Measurements from ENCODE around the gene HADHA.
"Not testable (repeated sequence)": the region's sequence is repeated elsewhere in the genome, so short reads cannot be mapped to it uniquely, and the experiment has no call there.

HADHA gene

GRCh38 chr2:26177122-26177521 is 67.3 kb downstream of the HADHA start:
- DNase-seq (ENCODE audit: insufficient read length, low spot score) = no peak
- no peak for FAIRE-seq

GRCh38 chr2:26176279-26176615 is 68.2 kb downstream of the HADHA start:
- FAIRE-seq = peak; percentile 54

DNA sequence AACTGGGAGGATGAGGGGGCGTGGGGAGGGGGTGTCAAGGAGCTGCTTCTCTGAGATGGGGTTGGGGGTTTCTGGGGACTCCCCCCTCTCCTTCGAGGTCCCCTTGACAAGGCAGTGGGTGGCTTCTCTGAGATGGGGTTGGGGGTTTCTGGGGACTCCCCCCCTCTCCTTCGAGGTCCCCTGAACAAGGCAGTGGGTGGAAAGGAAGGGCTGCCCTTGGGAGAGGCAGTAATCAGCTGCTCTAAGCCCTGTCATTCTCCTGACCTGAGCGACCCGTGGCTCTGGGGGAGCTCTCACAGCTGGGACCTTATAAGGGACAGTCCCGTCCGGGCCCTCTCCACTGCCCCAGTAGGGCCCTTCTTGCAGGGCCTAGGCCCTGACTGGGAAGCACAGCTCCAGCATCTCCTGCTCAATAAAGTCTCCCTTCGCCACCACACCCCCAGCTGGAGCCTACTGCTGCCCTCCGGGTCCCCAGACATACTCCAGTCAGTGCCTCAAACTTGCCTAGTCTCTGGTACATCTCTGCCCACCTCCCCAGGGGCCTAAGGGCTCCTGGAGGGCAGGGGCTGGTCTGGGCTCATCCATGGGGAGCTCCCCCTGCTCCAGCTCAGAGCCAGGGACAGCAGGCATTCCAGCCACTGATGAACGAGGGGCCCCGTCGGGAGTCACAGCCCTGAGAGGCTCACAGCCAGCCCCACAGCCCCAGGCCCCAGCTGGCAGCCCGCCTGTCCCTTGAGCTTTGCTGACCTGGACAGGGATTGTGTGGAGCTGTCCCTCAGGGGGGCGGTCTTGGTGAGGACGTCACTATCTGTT is 68.8 kb downstream of the HADHA start:
- FAIRE-seq = no peak
- no peak for DNase-seq (ENCODE audit: insufficient read length, low spot score)

More at GRCh38 chr2:26176279-26176615, 68.2 kb downstream of the HADHA start:
- DNase-seq (ENCODE audit: insufficient read length, low spot score) = no peak

DNA sequence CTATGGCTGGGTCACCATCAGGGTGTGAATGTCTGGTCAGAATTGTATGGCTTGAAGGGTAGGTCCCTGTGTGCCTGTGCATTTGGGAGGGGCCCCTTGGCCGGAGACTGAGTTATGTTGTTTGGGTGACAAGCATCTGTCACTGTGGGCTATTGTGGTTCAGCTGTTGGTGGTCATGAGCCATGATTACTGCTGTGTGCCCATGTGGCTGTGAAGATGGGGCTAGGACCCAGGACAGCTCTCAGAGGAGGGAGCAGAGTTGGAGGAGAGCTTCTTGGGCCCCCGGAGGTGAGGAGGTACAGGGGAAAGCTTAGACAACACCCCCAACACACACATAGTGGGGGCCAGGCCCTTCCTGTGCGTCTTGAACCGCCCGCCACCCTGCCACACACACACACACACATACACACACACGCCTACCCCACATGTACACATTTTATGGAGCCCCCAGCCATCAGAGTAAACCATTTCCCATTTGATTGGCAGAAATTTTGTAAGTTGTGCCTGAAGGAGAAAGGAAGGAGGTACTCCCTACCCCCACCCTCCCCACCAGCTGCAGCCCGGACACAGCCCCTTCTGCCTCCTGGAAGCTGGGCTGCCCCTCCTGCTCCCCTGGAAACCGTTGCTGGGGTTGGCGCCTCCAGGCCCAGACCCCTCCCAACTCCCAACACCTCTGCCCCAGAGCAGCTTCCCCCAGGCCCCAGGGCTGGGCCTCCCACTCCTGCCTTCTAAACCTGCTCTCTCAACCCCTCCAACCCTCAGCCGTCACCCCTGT is 69.6 kb downstream of the HADHA start:
- no peak for DNase-seq (ENCODE audit: insufficient read length, low spot score)
- FAIRE-seq = peak; percentile 60

DNA sequence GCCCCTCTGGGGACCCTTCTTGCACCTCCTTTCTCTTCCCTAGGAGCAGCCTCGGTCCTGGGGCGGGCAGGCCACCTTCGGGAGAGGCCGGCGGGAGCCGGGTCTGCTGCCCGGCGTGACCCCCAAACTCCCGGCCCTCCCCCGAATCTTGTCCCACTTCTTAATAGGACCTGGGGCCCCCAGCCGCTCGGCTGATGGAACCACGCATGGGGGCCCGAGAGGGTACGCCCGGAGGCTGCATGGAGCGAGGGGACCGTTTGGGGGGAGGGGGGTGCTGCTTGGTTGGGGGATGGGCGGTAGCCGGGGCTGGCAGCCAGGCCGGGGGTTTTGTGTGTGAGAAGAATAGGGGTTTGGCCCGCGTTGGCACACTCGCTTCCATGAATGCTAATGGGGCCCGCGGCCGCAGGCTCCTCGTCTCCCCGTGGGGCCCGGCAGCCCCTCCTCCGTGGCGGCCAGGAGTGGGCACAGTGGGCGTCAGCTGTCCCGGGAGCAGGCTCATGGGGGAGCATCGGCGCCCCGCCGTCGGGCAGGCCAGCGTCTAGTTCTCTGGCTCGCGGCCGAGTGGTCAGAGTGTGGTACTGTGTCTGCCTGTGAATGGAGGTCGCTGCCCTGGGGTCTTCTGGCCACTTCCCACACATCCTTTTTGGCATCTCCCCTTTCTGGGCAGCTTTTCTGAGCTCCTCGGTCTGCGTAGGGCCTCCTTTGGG is 70.5 kb downstream of the HADHA start:
- no peak for DNase-seq (ENCODE audit: insufficient read length, low spot score)
- no peak for FAIRE-seq

DNA sequence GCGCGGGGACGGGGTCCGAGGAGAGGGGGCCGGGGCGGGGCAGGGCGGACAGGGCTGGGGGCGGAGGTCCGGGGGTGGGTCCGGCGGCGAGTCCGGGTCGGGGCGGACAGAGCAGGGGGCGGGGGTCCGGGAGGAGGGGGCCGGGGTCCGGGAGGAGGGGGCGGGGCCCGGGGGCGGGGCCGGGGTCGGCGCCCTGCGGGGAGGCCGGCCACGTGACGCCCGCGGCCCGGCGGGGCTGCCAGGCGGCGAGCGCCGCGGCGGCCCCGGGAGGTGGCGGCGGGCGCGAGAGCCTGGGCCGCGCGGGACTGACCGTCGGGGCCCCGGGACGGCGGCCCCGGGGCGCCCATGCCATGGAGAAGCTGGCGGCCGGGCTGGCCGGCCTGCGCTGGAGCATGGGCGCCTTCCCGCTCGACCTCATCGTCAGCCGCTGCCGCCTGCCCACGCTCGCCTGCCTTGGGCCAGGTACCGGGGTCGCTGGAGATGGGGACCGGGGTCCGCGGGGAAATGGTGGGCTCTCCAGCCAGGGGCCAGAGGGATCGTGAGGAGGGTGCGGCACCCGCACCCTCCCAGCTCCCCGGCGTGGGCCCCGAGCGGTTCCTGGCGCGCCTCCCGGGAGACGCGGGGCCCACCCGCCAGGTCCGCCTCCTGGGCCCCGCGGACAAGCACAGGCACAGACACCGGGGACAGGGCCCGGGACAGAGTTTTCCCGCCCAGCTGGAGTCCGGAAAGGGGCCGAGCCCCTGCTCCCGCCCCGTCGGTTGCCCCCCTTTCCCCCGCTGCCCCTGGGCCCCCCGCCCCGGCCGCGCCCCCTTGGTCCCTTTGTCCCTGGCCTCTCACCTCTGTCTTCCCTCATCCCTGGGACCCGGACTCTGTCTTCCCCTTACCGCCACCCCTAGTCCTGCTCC is 71.3 kb downstream of the HADHA start, which contains the start of gene GAREM2:
Gene GAREM2 (plus strand): TSS at position 218 of the 905 bp plus-strand sequence. CDS start 133 bp downstream, at position 351.
- FAIRE-seq (no peak), DNase-seq (ENCODE audit: insufficient read length, low spot score) (peak; percentile 51)

DNA sequence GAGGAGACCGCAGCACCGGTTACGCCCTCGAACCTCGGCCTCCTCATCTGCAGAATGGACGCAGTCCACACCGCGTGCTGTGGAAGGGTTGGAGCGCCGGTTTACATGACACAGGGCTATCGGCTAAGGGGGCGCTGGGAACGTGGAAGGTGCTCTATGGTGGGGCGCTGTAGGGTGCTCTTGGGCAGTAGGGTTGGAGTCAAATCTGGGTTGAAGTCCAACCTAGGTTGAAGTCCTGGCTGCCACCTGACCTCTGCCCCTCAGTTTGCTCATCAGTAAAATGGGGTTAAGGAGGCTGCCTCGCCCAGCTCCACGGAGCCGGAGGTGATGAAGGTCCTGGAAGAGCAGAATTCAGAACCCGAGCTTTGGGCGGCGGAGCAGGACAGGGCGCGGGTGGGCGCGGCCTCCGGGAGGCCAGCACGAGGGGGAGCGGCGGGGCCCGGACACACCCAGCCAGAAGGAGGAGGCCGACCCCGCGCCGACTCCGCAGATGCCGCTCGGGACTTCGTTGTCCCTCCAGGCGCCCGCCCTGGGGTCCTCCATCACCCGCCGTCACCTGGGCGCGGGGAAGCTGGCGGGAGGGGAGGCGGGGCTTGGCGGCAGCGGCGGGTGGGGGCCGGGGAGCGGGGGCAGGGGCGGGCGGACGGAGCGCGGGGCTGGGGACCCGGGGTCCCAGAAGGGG is 72.1 kb downstream of the HADHA start:
- FAIRE-seq = peak; percentile 46

DNA sequence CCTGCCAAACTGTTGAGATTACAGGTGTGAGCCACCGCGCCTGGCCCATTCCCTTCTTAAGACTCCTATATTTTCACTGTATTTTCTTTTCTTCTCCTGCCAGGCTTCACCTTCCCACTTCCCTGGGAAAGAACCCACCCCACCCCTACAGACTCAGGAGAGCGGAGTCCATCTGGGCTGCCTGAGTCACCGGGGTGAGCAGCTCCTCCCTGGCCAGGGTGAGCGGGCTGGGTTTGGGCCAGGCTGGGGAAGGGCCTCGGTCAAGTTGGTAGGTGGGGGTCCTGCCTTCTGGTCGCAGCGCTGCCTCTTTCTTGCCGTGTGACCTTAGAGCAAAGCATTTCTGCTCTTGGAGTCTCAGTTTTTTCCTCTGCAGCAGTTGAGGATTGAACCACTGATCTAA is 73.6 kb downstream of the HADHA start:
- FAIRE-seq (no peak), DNase-seq (ENCODE audit: insufficient read length, low spot score) (no peak)

More for the DNA sequence above, 72.1 kb downstream of the HADHA start:
- DNase-seq (ENCODE audit: insufficient read length, low spot score) = no peak

DNA sequence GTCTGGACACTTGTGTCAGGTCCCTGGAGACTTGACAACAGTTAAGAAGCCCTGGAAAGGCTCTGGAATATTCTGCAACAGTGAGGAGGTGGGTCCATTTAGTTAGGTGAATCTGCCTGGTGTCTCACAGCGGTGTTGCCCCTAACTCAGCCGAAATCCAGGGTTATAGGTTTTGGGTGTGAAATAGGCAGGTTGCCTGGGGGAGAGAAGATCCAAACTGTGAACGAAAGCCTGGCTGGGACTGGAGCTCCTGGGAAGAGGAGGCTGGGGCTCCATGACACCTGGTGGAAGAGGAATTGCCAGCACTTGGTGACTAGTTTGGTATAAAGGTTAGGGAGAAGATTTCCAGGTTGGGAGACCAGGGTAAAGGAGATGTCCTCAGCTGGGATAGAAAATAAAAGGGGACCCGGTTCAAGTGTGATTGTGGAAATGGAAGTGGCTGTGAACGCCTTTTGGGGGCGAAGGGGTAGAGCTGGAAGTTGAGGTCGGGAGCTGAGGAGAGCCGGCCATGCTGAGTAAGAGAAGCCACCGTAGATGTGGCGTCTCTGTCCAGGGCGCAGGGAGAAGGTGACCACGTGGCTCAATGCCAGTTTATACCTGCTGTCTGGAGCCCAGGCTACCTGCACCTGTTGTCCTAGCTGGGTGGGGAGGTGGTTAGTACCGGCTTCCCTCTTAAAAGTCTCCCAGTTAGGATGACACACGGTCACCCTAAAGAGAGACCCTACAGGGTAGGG is 74.6 kb downstream of the HADHA start:
- no peak for FAIRE-seq
- no peak for DNase-seq (ENCODE audit: insufficient read length, low spot score)

GRCh38 chr2:26169226-26169625 is 75.2 kb downstream of the HADHA start:
- FAIRE-seq (no peak), DNase-seq (ENCODE audit: insufficient read length, low spot score) (no peak)

- FAIRE-seq (no peak), DNase-seq (ENCODE audit: insufficient read length, low spot score) (no peak)
These were observed 75.6 kb downstream of the HADHA start for GRCh38 chr2:26168785-26169184.

GRCh38 chr2:26166541-26166940 is 77.9 kb downstream of the HADHA start:
- FAIRE-seq; DNase-seq (ENCODE audit: insufficient read length, low spot score): not testable (repeated sequence)

DNA sequence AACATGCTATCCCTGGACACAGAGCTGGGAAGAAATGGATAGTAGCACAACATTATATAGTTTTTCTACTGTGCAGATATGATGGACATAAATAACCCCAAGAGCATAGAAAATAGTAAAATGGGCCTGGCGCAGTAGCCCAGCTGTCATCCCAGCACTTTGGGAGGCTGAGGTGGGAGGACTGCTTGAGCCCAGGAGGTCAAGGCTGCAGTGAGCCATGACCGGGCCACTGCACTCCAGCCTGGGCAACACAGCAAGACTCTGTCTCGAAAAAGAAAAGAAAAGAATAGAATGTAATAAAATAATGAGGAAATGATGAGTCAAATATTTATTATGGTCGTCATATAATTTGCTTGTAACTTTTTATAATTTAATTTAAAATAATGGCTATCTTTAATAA is 79.0 kb downstream of the HADHA start:
- no peak for FAIRE-seq

GRCh38 chr2:26164641-26165211 is 79.7 kb downstream of the HADHA start:
- no peak for DNase-seq (ENCODE audit: insufficient read length, low spot score)
- no peak for FAIRE-seq

More for the DNA sequence above, 79.0 kb downstream of the HADHA start:
- no peak for DNase-seq (ENCODE audit: insufficient read length, low spot score)

DNA sequence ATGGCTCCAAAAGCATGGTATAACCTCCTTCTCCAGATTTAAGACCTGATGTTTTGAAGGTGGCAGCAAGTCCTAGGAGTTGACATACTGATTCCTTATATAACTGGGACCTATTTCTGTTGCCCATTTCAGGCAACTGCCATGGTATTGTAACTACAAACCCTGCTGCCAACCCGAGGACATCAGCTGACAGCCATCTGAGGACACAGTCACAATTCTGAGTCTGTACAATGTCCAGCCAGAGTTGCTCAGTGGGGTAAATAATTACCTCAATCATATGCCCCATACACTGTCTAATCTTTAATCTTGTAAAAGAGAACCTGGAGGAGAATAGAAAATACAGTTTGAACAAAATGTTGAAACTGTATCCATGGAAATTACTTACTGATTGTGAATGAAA is 80.2 kb downstream of the HADHA start:
- DNase-seq (ENCODE audit: insufficient read length, low spot score) (no peak), FAIRE-seq (no peak)

DNA sequence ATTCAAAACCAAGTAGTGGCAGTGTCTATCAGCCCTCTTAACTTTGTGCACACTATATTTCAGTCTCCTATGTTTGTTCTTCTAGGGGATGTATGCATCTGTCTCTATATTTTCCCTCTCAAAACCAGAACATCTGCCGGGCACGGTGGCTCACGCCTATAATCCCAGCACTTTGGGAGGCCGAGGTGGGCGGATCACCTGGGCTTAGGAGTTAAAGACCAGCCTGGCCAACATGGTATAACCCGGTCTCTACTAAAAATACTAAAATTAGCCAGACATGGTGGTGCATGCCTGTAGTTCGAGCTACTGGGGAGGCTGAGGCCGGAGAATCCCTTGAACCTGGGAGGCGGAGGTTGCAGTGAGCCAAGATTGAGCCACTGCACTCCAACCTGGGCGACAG is 81.5 kb downstream of the HADHA start:
- FAIRE-seq (no peak), DNase-seq (ENCODE audit: insufficient read length, low spot score) (no peak)

GRCh38 chr2:26161926-26162325 is 82.5 kb downstream of the HADHA start:
- FAIRE-seq (no peak), DNase-seq (ENCODE audit: insufficient read length, low spot score) (no peak)

- FAIRE-seq (no peak), DNase-seq (ENCODE audit: insufficient read length, low spot score) (no peak)
These were observed 86.9 kb downstream of the HADHA start for GRCh38 chr2:26157580-26157979.

DNA sequence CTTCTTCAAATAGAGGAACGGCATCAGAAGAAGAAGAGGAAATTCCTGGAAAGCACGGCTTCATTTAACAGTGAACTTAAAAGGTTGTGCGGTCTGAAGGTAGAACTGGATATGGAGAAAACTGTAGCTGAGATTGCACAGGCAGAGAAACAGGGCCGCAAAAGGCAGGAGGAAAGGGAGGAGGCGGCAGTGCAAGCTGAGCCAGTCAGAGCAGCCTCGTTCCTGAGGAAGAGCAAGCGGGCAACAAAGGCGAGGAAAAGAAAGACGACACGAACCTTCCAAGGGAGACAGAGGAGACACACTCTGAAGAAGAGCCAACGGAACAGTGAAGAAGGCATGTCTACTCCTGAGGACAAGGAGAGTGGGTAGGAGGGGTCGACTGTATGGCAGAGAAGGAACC is 94.2 kb downstream of the HADHA start:
- no peak for FAIRE-seq

More for the DNA sequence above, 94.2 kb downstream of the HADHA start:
- DNase-seq (ENCODE audit: insufficient read length, low spot score) = no peak
